Peyer's patch (tissue), 4 donors: Measurements from ENCODE around the gene FBXO24. TPM values are rescaled to one million over a fixed set of nuclear protein-coding genes. Genes with fewer than 3 reads are reported as not detected.

Experiments
- DNase-seq, 3 donors: peaks; one replicate each; pipeline ENCODE4 v3.0.0-alpha.2; 2017 to 2019
- H3K27ac ChIP-seq, 4 donors: fragments of 200-600 bp; sonication (generic); one replicate each; pipeline ENCODE4 v1.5.1; 2016 to 2019
- H3K27me3 ChIP-seq, 2 donors: fragments of 200-600 bp; sonication (generic); one replicate each; pipeline ENCODE4 v1.5.1; 2019
- H3K36me3 ChIP-seq, 3 donors: fragments of 200-600 bp; sonication (generic); one replicate each; pipeline ENCODE4 v1.5.1; 2016 to 2019
- H3K4me1 ChIP-seq, 4 donors: fragments of 200-600 bp; sonication (generic); one replicate each; pipeline ENCODE4 v1.5.1; 2016 to 2019
- H3K4me3 ChIP-seq, 4 donors: fragments of 200-600 bp; sonication (generic); 1 replicate in 3 of 4; 2 replicates in 1 of 4; pipeline ENCODE4 v1.5.1; 2016 to 2019; ENCODE audit warnings: mild to moderate bottlenecking in 1 of 4
- H3K9me3 ChIP-seq, 4 donors: fragments of 200-600 bp; sonication (generic); one replicate each; pipeline ENCODE4 v1.5.1; 2016 to 2019; ENCODE audit warnings: mild to moderate bottlenecking in 1 of 4
- POLR2A ChIP-seq, 2 donors: fragments of 450-650 bp; IDR thresholded peaks; one replicate each; pipeline ENCODE4 v1.5.1; 2017; ENCODE audit warnings: antibody characterized with exemption in 2 of 2, mild to moderate bottlenecking in 2 of 2, moderate library complexity in 2 of 2
- total RNA-seq, 4 donors: library from RNA; depleted of rRNA; stranded (reverse); fragments of >200 nt; gene quantifications; one replicate each; pipeline ENCODE4 v1.1.0, GENCODE V29; 2016
- TF ChIP-seq, protein P1 (sequence below), 6 experiments: fragments of 450-650 bp in 4 of 6; fragments of 200-600 bp in 2 of 6; sonication (generic) in 1 of 6; IDR thresholded peaks; one replicate each; pipeline ENCODE4 v1.5.1; 2017 to 2019; ENCODE audit warnings: antibody characterized with exemption in 6 of 6, mild to moderate bottlenecking in 3 of 6, moderate library complexity in 1 of 6

FBXO24 gene
- total RNA-seq, 4 donors from 2014 or later = 1.1 to 2.8 TPM; not detected in 2

DNA sequence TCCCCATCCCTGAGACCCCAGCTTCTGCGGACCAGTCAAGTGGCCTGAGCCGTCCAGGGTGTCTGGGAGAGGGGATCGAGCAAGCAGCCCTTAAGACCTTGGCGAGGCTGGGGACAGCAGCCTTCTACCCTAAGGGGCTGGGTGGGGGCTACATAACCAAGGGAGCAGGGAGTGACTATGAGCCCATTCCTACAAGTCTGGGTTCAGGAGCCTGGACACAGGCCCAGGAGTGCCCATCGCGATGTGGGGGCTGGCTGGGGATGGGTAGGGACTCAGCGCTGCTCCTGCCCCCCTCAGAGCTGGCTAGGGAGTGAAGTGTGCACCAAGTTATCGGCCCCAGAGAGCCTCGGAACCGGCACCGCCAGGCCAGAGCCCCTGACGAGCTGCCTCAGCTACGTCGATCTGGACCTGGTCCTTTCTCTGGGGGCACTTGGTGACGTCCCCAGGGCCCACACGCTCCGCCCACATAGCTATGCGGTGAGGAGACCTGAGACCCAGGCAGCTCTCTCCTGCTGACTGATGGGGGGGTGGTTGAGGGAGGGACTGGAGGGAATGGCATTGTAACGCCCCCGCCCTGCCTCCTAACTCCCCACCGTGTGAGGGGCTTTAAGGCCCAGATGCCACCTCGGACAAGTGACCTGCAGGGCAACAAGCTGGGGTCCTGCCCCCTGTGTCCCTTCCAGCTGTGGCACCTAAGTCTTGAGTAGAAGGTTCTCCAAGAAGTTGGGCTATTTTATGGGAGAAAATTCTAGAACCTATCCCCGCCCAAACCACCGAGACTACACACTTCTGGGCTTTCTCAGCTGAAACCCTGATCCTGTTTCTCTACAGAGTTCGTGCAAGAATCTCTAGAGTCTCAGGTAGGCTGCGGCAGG, 14.9 kb upstream of the FBXO24 start:
- Histone ChIP-seq H3K27me3 (no peaks in the 10 kb centered on the region), H3K4me1 (peaks cover 0 to 50% (median 19%) of the 10 kb centered on the region in 4 donors), H3K4me3 (no peak overlapping the region), H3K9me3 (no peaks in the 10 kb centered on the region), H3K36me3 (peaks cover 0 to 25% (median 0%) of the 10 kb centered on the region in 3 donors), H3K27ac (no peak overlapping the region)
- TF ChIP-seq POLR2A (IDR thresholded peaks at IDR 0.05) = no peak
- no peak for DNase-seq

DNA sequence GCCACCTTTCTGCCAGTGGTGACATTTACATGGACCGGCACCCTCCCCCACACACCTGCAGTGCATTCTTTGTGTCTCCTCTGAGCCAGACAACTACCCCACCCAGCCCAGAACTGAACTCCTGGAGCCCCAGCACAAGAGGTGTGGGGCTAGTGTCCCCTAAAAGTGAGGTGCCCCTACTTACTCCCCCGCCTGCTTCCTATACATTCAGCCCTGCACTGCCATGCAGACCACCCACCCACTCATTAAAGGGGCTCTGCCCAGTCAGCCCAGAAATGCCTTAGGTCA, 14.4 kb upstream of the FBXO24 start:
- TF ChIP-seq, protein P1, sequence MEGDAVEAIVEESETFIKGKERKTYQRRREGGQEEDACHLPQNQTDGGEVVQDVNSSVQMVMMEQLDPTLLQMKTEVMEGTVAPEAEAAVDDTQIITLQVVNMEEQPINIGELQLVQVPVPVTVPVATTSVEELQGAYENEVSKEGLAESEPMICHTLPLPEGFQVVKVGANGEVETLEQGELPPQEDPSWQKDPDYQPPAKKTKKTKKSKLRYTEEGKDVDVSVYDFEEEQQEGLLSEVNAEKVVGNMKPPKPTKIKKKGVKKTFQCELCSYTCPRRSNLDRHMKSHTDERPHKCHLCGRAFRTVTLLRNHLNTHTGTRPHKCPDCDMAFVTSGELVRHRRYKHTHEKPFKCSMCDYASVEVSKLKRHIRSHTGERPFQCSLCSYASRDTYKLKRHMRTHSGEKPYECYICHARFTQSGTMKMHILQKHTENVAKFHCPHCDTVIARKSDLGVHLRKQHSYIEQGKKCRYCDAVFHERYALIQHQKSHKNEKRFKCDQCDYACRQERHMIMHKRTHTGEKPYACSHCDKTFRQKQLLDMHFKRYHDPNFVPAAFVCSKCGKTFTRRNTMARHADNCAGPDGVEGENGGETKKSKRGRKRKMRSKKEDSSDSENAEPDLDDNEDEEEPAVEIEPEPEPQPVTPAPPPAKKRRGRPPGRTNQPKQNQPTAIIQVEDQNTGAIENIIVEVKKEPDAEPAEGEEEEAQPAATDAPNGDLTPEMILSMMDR (IDR thresholded peaks at IDR 0.05) = no peak
- TF ChIP-seq POLR2A (IDR thresholded peaks at IDR 0.05) = no peak
- no peaks in the 10 kb centered on the region for H3K9me3 ChIP-seq
- H3K4me1 ChIP-seq = peaks cover 0 to 46% (median 19%) of the 10 kb centered on the region in 4 donors
- no peaks in the 10 kb centered on the region for H3K27me3 ChIP-seq
- H3K36me3 ChIP-seq = peaks cover 0 to 31% (median 0%) of the 10 kb centered on the region in 3 donors
- no peak for DNase-seq
- no peak overlapping the region for H3K4me3 ChIP-seq
- no peak overlapping the region for H3K27ac ChIP-seq

DNA sequence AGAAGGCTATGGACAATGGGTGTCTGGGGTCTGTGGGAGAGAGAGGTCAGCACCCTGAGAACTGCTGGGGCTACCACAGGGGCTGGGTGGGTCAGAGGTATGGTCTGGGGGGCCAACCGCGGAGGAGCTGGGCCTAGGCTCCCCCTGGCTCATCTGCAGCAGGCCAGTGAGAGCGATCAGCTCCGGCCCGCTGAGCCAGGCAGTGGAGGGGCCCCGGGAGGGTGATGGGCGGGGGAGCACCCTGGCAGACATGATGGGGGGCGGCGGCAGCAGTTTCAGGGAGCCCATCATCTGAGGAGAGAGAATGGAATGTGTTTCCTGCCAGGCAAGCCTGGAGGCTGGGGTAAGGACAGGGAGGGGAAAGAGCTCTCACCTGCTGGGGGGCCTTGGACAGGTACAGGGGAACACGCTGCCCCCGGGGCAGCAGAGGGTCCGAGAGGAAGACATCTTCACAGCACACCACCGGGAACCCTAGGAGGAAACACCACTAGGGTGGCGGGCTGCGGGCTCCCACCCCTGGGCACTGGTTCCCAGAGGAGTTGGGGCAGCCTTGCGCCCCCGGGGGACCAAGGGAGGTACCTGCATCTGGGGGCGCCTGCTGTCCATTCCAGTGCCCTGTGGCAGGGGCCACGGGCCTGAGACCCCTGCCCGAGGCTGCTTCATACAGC, 13.7 kb upstream of the FBXO24 start:
- H3K27ac ChIP-seq = no peak overlapping the region
- no peak for DNase-seq
- H3K4me1 ChIP-seq = peaks cover 0 to 41% (median 19%) of the 10 kb centered on the region in 4 donors
- H3K9me3 ChIP-seq = no peaks in the 10 kb centered on the region
- H3K27me3 ChIP-seq = no peaks in the 10 kb centered on the region
- no peak overlapping the region for H3K4me3 ChIP-seq
- H3K36me3 ChIP-seq = peaks cover 0 to 37% (median under 1%) of the 10 kb centered on the region in 3 donors
- TF ChIP-seq, protein P1 (IDR thresholded peaks at IDR 0.05) = no peak

DNA sequence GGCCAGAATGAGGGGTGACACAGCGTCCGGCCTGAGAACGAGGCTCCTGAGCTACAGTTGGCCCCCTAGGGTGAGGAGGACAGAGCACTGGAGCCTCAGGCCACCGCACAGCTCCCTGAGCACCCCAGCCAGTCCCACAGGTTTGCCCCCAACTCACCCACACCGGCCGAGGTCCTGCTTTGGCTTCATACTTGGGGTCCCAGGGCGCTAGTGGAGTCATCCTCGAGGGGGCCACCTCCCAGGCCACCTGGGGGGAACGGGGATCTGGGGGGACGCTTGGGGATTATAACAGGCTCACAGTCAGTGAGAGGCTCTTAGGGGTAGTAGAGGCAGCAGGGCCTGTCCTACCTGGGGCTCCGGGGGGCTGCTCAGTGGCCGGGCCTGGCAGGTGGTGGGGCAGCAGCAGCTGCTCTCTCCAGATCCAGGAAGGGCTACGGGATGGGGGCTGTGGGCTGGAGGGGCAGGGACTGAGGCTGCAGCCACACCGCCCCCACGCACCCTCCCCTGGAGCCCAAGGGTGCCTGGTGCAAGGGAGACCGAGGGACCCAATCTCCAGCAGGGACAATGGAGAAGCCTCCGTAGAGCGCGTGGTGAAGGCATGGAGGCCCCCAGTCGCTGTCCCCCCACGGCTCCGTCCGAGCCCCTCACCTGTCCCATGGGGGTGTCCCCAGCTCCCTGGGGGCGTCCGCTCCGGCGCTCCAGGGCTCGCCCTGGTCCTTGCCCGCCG, 13.0 kb upstream of the FBXO24 start:
- no peaks in the 10 kb centered on the region for H3K27me3 ChIP-seq
- peaks cover 0 to 34% (median 16%) of the 10 kb centered on the region in 4 donors for H3K4me1 ChIP-seq
- peaks cover 0 to 44% (median 4%) of the 10 kb centered on the region in 3 donors for H3K36me3 ChIP-seq
- no peaks in the 10 kb centered on the region for H3K9me3 ChIP-seq
- TF ChIP-seq, protein P1 (IDR thresholded peaks at IDR 0.05) = no peak
- TF ChIP-seq POLR2A (IDR thresholded peaks at IDR 0.05) = no peak
- DNase-seq = no peak
- no peak overlapping the region for H3K27ac ChIP-seq
- no peak overlapping the region for H3K4me3 ChIP-seq

DNA sequence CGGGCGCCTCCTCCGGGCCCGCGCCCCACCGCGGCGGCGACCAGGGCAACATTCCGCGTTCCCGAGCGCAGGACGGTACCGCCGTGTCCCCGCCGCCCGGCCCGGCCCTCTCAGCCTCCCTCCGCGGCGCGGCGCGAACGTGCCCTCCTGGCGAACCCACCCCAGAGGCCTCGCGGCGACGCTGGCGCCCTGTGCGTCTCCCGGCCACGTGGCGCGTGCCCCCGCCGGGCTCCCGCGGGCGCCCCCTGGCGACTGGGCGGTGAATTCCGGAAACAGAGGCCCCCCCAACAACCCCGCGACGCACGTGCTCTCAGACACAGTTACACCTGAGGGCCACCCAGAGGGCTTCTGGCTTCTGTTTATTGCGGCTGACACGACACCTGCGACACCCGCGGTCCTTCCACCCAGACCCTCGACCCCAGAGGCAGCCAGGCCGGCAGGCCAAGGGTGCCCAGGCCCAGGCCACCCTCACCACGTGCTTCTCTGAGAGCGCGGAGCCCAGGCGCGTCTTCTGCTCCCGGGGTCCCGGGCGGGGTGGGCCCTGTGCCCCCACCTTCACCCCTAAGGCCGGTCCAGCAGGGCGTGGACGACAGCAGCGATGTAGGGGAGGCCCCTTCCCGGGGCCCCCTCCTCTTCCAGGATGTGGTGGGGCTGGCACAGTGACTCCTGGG, 12.3 kb upstream of the FBXO24 start, which contains the start of gene SAP25:
SAP25 (minus strand) TSS at position 210 of the 671 bp plus-strand sequence; CDS start at position 52, 158 bp downstream.
- H3K4me3 ChIP-seq = no peak within 1 kb of the TSS
- no peak within 1 kb of the TSS for H3K27ac ChIP-seq
- no peak for TF ChIP-seq POLR2A (IDR thresholded peaks at IDR 0.05)
- TF ChIP-seq, protein P1 (IDR thresholded peaks at IDR 0.05) = no peak
- H3K9me3 ChIP-seq = no peaks in the 10 kb centered on the region
- DNase-seq = no peak
- peaks cover 0 to 27% (median 13%) of the 10 kb centered on the region in 4 donors for H3K4me1 ChIP-seq
- H3K27me3 ChIP-seq = no peaks in the 10 kb centered on the region
- peaks cover 0 to 51% (median 4%) of the 10 kb centered on the region in 3 donors for H3K36me3 ChIP-seq
